ENCODE measurements around the gene DNM3.

The DNM3 gene

GRCh38 chr1:172277989-172278388 lies 436.7 kb downstream of the DNM3 start:
- Histone ChIP-seq H3K4me1 (ENCODE audit: control insufficient read depth in 1 of 2, insufficient read depth in 1 of 2, low read depth in 1 of 2, low read length in 1 of 2) (peaks cover 2 to 4% of the 10 kb centered on the region in 2 experiments), H3K9me3 (no peaks in the 10 kb centered on the region), H3K36me3 (no peaks in the 10 kb centered on the region), H3K4me3 (ENCODE audit: low read depth in 1 of 2, low read length in 1 of 2) (no peak overlapping the region), H3K27ac (no peak overlapping the region), H3K27me3 (no peaks in the 10 kb centered on the region)
- no peak for TF ChIP-seq CTCF (IDR thresholded peaks at IDR 0.05)

- Histone ChIP-seq H3K27me3 (no peaks in the 10 kb centered on the region), H3K9me3 (no peaks in the 10 kb centered on the region), H3K4me1 (ENCODE audit: control insufficient read depth in 1 of 2, insufficient read depth in 1 of 2, low read depth in 1 of 2, low read length in 1 of 2) (peaks cover 7 to 9% of the 10 kb centered on the region in 2 experiments), H3K4me3 (ENCODE audit: low read depth in 1 of 2, low read length in 1 of 2) (no peak overlapping the region), H3K27ac (no peak overlapping the region), H3K36me3 (no peaks in the 10 kb centered on the region)
- TF ChIP-seq CTCF (IDR thresholded peaks at IDR 0.05), result no peak
Measured at GRCh38 chr1:172278478-172278877, 437.2 kb downstream of the DNM3 start.

GRCh38 chr1:172279939-172280636 lies 438.8 kb downstream of the DNM3 start:
- no peaks in the 10 kb centered on the region for H3K9me3 ChIP-seq
- H3K27ac ChIP-seq, result no peak overlapping the region
- H3K4me3 ChIP-seq (ENCODE audit: low read depth in 1 of 2, low read length in 1 of 2), result no peak overlapping the region
- peaks cover 13 to 14% of the 10 kb centered on the region in 2 experiments for H3K4me1 ChIP-seq (ENCODE audit: control insufficient read depth in 1 of 2, insufficient read depth in 1 of 2, low read depth in 1 of 2, low read length in 1 of 2)
- H3K27me3 ChIP-seq, result no peaks in the 10 kb centered on the region
- TF ChIP-seq CTCF (IDR thresholded peaks at IDR 0.05), result no peak
- no peaks in the 10 kb centered on the region for H3K36me3 ChIP-seq

- no peaks in the 10 kb centered on the region for H3K27me3 ChIP-seq
- no peak for TF ChIP-seq CTCF (IDR thresholded peaks at IDR 0.05)
- H3K27ac ChIP-seq, result no peak overlapping the region
- H3K36me3 ChIP-seq, result no peaks in the 10 kb centered on the region
- no peaks in the 10 kb centered on the region for H3K9me3 ChIP-seq
- H3K4me3 ChIP-seq (ENCODE audit: low read depth in 1 of 2, low read length in 1 of 2), result no peak overlapping the region
- H3K4me1 ChIP-seq (ENCODE audit: control insufficient read depth in 1 of 2, insufficient read depth in 1 of 2, low read depth in 1 of 2, low read length in 1 of 2), result peaks cover 13 to 14% of the 10 kb centered on the region in 2 experiments
Measured at GRCh38 chr1:172283766-172284165, 442.5 kb downstream of the DNM3 start.

GRCh38 chr1:172286629-172287076 lies 445.4 kb downstream of the DNM3 start:
- H3K36me3 ChIP-seq, result no peaks in the 10 kb centered on the region
- H3K27ac ChIP-seq, result no peak overlapping the region
- peaks cover 13 to 14% of the 10 kb centered on the region in 2 experiments for H3K4me1 ChIP-seq (ENCODE audit: control insufficient read depth in 1 of 2, insufficient read depth in 1 of 2, low read depth in 1 of 2, low read length in 1 of 2)
- no peak for TF ChIP-seq CTCF (IDR thresholded peaks at IDR 0.05)
- no peaks in the 10 kb centered on the region for H3K9me3 ChIP-seq
- H3K27me3 ChIP-seq, result no peaks in the 10 kb centered on the region
- H3K4me3 ChIP-seq (ENCODE audit: low read depth in 1 of 2, low read length in 1 of 2), result no peak overlapping the region

All from neutrophil (primary cell).